NB4 (cell line): ENCODE data around the gene RGS17.

ENCODE experiments used
- DNase-seq: peaks from one replicate; pipeline ENCODE4 v3.0.0; 2010; ENCODE audit warnings: low read depth
- H3K4me3 ChIP-seq: one replicate; pipeline ENCODE4 v1.5.1; 2011; ENCODE audit warnings: mild to moderate bottlenecking, low read depth, low read length, moderate library complexity
- CTCF ChIP-seq: IDR thresholded peaks from one replicate; pipeline ENCODE4 v1.5.1; 2012; ENCODE audit warnings: low read depth, low read length
- MAX ChIP-seq: IDR thresholded peaks from 2 replicates; pipeline ENCODE4 v1.6.1; 2011; ENCODE audit warnings: low read depth, low read length
- MYC ChIP-seq: IDR thresholded peaks from 2 replicates; pipeline ENCODE4 v1.6.1; 2011; ENCODE audit warnings: low read depth, low read length
- POLR2A ChIP-seq: IDR thresholded peaks from 2 replicates; pipeline ENCODE4 v1.6.1; 2011; ENCODE audit warnings: mild to moderate bottlenecking; ENCODE audit not compliant: insufficient read length; ENCODE audit errors: extremely low read depth

Gene RGS17

GRCh38 chr6:153130515-153131036 lies 506 bp downstream of the RGS17 start:
- TF ChIP-seq MYC, result no peak
- no peak for TF ChIP-seq POLR2A
- TF ChIP-seq MAX, result no peak
- no peak for TF ChIP-seq CTCF
- no peak for DNase-seq
- H3K4me3 ChIP-seq, result no peak overlapping the region

DNA sequence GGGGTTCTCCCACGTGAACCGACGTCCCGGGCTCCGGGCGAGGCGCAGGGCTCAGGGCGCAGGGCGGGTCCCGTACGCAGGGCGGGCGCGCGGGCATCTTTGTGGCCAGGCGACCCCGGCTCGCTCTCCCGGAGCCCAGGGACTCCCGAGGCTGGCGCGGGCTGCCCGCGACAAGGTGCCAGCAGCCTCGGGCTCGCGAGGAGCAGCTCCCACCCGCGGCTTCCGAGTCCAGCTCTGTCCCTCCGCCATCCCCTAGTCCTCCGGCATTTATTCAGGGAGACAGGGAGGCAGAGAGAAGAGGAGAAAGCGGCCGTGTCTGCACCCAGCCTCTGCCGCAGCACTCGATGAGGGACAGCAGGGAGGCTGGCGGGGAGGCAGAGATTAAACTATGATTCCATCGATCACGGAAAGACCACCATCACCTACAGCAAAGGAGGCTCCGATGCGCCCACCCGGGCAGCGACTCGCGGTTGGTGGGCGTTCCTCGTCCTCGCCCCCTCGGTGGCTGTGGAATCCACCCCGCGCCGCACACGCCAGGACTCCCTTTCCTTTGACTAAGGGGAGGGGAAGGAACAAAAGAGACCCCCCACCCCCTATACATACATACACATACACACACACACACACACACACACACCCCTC lies 1.1 kb downstream of the RGS17 start:
- DNase-seq, result no peak
- H3K4me3 ChIP-seq, result no peak overlapping the region
- TF ChIP-seq CTCF, result no peak
- TF ChIP-seq POLR2A, result no peak
- no peak for TF ChIP-seq MAX
- TF ChIP-seq MYC, result no peak

GRCh38 chr6:153126218-153126617 lies 4.9 kb downstream of the RGS17 start:
- no peak overlapping the region for H3K4me3 ChIP-seq
- no peak for TF ChIP-seq MYC
- no peak for TF ChIP-seq POLR2A
- no peak for TF ChIP-seq CTCF
- TF ChIP-seq MAX, result no peak
- DNase-seq, result no peak

- DNase-seq, result no peak
- TF ChIP-seq CTCF, result no peak
- H3K4me3 ChIP-seq, result no peak overlapping the region
Measured at GRCh38 chr6:153125032-153125431, 6.0 kb downstream of the RGS17 start.

- DNase-seq, result no peak
- H3K4me3 ChIP-seq, result no peak overlapping the region
- TF ChIP-seq CTCF, result no peak
Measured at GRCh38 chr6:153123801-153124200, 7.3 kb downstream of the RGS17 start.

- DNase-seq, result no peak
- no peak for TF ChIP-seq POLR2A
- TF ChIP-seq MYC, result no peak
- TF ChIP-seq CTCF, result no peak
- TF ChIP-seq MAX, result no peak
- H3K4me3 ChIP-seq, result no peak overlapping the region
Measured at GRCh38 chr6:153121311-153121710, 9.8 kb downstream of the RGS17 start.
